Esophagus muscularis mucosa (tissue), 3 donors: ENCODE data around the gene PKP1.

Source experiments
- CTCF ChIP-seq, 3 experiments: fragments of 200-600 bp in 2 of 3; fragments of 450-650 bp in 1 of 3; sonication (generic) in 2 of 3; IDR thresholded peaks; one replicate each; pipeline ENCODE4 v1.5.1; 2017 to 2019; ENCODE audit warnings: antibody characterized with exemption in 3 of 3, mild to moderate bottlenecking in 2 of 3, moderate library complexity in 1 of 3
- EP300 ChIP-seq: sonication (generic); formaldehyde crosslinking; IDR thresholded peaks from one replicate; pipeline ENCODE4 v1.6.1; 2017; ENCODE audit warnings: antibody characterized with exemption

GRCh38 chr1:201329286-201329685 is 46.0 kb downstream of the PKP1 start:
- no peak for TF ChIP-seq EP300
- TF ChIP-seq CTCF (IDR thresholded peaks at IDR 0.05), result no peak
